Kidney capillary endothelial cell (primary cell): ENCODE results near the gene IDI1.
"Not testable (repeated sequence)": the region's sequence is repeated elsewhere in the genome, so short reads cannot be mapped to it uniquely, and the experiment has no call there.

Source experiments
- DNase-seq: peaks from one replicate; pipeline ENCODE4 v3.0.0-alpha.2; 2018; ENCODE audit warnings: low spot score

The IDI1 gene

DNA sequence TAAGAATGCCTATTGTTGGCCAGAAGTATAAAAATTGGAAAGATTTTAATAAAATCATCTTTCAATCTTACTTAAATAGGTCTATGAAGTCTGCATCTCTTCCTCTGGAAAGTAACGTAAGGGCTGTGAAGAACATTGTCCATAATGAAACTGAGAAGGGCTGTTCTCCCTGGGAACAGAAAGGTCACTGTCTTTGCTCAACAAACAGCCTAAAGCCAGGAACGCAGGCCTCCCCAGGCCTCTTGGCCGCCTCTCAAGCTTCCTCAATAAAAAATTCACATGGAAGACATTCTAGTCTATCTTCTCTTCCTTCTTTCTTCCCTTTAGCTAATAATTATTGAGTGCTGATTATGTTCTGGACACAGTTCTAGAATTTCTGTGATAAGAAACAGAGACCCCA lies 14.2 kb downstream of the IDI1 start:
- no peak for DNase-seq

DNA sequence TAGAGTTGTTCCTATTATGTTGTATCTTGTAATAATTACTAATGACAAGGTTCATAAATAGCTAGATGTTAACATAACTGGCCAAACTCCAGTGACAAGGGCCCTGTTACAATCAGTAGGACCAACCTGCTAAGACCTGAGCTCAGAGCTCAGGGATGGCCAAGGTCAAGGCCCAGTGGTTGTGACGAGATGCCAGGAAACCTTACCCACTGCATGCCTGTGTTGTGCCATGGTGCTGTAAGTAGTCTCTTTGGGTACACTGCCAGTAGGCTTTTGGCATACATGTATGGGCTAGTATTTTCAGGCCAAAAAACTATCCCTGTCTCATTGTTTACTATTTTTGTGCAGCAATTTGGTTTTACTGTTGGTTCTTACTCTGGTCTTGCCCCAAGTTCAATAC lies 15.3 kb downstream of the IDI1 start:
- DNase-seq: no peak

DNA sequence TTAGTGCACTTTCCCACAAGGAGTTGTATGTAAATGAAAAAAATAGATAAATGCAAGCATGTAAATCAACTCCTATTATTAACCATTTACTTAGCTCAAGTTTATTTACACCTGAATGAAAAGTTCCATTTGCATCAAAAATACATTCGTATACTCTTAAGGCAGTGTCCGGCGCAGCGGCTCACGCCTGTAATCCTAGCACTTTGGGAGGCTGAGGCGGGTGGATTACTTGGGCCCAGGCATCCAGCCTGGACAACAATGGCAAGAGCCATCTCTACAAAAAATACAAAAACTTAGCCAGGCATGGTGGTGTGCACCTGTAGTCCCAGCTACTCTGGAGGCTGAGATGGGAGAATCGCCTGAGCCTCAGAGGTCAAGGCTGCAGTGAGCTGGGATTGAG lies 19.1 kb downstream of the IDI1 start:
- no peak for DNase-seq

DNA sequence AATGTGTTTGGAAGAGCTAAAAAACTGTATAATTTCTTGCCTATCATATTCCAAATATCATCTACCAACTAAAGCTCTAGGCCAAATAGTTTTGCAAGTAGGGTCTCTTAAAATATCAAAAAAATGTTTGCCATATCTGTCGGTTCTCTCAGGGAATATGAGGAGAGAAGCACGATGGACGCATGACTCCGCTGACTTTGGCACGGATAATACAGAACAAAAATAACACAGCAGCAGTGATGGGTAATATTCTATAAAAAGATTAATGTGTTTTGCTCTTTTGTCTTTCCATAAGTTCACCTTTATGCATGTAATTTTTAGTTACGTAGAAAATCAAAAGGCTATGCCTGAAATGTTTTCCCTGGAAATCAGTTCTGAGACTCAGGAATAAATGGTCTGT lies 22.3 kb downstream of the IDI1 start:
- DNase-seq: no peak

DNA sequence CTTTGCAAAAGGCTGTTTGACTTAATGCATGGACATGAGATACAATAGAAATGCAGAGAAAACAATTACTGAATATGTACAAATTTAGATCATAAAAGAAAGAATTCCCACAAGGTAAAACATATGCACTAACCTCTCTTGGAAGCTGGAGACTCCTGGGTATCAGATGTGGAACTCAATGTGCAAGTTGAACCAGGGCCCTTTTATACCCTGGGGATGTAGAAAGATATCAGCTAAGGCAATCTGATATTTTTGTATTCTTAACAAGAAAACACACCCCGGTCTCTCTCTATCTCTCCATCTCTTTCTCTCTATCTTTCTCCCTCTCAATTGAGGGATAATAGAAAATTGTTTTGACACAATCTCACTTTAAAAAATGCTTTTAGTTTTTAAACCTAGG lies 23.2 kb downstream of the IDI1 start, which contains the start of gene IDI2:
TSS of gene IDI2 (minus strand) at position 177 of the 400 bp plus-strand sequence. CDS start 1,136 bp downstream, outside the sequence.
- DNase-seq: no peak

DNA sequence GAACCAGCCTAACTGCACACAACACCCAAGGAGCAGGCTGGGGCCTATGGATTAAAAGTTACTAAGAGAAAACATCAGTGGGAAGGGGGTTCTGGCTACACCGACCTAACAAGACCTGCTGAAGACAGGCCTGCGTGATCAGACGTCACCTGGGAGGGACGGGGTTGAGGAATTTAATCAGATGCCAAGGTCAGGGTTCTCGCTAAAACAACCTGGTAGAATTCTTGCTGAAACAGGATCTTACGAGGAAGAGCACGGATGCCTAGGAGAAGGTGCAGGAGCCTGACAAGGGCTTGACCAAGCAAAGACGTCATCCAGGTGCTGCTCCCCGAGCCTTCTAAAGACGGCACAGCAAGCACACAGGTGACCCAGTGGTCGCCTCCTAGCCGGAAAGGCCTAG lies 24.8 kb downstream of the IDI1 start:
- DNase-seq: no peak

DNA sequence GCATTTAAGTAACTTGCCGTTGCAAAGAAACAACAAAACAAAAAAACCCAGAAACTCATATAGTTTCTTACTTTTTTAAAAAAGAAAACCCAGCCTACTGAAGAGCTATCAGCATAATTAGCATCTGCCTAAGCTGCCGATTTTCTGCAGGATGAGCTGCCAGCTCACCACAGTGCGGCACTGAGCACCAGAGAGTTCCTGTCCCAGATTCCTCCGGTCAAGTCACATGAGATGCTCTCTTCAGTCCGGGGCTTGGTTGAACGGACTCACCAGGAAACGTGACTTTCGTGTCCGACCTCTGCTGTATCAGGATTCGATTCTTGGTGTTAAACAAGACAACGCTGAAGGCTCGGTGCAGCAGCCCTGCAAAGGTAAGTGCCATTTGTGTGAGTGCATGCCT lies 26.5 kb downstream of the IDI1 start:
- no peak for DNase-seq

DNA sequence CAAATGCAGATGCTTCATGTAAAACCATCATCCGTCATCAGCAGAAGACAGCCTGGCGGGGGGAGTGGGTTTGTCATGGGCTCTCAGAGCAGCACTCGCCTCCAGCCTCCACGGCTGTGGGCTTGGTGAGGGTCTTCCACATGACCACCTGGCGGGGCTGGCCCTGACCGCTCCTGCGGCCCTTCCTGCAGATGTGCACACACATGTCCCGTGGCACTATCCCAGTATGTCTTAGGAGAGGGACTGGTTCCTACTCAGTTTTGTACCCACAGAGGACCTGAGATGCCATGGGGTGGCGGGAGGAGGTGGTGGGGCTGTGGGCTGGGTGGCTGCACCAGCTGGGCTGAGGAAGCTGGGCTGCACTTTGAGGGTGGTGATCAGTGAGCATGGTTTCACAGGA lies 28.0 kb downstream of the IDI1 start:
- no peak for DNase-seq

DNA sequence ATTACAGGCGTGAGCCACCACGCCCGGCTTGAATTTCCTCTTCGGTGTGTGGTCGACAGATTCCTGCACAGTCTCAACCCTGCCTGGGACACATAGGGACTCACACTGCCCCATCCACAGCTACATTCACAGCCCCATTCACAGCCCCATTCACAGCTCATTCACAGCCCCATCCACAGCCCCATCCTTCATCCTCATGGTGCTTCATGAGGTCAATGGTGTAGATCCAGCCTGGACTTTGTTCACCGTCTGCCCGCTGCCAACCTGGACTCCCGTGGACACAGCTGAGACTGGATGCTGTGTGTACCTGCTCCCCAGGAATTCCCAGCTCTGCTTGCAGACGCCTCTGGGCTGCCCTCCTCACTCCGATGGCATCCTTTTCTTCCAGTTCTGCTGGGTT lies 28.5 kb downstream of the IDI1 start:
- no peak for DNase-seq

DNA sequence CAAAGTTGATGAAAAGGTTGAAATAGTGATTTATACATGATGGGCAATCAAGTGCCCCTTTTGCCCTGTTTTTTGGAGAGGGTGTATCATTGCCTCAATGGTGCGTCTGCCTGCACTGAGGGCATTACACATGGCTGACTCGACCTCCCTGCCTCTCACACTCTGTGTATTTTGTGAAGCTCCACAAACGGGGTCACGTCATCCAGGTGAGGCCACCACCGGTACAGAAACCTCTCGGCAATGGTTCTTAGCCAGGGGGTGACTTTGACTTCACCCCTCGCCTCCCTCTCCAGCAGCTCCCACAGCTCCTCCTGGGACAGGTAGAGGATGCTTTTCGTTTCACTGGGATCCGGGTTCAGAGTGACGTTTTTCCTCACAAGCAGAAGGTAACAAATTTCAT lies 29.6 kb downstream of the IDI1 start:
- DNase-seq: no peak

DNA sequence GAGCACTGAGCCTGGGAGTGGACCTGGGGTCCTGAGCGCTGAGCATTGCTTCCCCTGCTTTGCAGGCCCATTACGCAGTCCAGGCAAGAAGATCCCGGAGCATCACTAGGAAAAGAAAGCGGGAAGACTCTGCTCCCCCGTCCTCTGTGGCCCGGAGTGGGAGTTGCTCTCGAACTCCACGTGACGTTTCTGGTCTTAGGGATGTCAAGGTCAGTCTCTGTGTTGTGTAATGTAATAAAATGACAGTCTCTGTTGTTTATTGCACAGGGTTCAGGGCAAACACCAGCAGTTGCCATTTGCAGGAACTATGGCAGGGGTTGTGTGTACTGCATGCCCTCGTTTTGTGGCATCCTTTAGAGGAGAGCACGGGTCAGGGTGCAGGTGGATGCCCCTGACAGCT lies 33.2 kb downstream of the IDI1 start:
- DNase-seq: no peak

DNA sequence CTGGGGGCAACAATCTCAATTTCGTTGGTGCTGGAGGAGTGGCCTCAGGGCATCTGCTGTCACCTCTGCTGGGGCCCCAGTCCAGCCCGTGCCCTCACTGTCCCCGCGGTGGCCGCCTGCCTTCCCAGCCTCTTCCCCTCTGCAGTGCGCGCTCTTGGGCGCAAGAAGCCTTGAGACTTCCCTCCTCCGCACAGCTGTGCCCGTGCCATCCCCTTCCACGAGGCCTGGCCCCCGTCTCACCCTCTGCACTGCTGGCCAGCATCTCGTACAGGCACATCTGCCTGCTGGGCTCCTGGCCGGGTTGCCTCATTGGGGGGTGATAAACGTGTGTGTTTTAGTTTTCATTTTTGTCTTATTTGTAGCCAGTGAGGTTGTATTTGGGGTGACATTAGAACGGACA lies 37.2 kb downstream of the IDI1 start:
- DNase-seq: no peak

DNA sequence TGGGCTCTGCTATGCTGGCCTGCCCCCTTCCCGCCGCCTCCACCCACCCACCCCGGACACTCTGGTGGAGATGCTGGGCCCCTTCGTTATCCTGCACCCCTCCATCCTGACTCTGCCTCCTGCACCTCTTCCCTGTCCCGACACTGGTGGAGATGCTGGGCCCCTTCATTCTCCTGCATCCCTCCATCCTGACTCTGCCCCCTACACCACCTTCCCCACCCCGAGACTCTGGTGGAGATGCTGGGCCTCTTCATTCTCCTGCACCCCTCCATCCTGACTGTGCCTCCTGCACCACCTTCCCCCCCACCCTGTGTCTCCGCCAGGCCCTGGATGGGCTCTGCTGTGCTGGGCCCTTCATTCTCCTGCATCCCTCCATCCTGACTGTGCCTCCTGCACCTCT lies 38.2 kb downstream of the IDI1 start:
- DNase-seq: no peak

DNA sequence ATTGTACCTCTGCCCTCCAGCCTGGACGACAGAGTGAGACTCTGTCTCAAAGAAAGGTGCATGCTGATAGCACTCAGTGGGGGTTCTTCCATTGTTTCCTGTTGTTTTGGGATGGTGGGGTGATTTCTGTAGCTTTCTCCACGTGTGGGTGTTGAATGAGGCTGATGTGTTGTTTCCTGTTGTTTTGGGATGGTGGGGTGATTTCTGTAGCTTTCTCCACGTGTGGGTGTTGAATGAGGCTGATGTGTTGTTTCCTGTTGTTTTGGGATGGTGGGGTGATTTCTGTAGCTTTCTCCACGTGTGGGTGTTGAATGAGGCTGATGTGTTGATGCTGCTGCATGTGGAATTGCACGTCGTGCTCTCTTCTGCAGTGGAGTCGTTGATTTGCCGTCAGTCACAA lies 39.0 kb downstream of the IDI1 start:
- not testable (repeated sequence) for DNase-seq

DNA sequence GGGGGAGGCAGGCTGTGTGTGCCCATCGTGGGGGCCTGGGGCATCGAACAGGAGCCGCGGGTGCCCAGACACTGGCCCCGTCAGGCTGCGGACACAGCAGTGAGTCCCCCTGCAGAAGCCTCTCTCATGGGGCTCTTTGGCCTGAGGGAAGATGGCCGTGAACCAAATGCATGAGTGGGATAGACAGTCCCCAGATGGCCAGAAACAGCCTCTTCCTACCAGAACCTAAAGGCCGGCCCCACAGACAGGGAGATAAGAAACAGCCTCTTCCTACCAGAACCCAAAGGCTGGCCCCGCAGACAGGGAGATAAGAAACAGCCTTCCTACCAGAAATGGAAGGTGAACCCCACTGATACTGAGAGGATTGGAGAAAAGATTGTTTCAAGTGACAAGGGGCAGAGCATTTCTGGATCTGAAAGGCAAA lies 39.8 kb downstream of the IDI1 start:
- no peak for DNase-seq

DNA sequence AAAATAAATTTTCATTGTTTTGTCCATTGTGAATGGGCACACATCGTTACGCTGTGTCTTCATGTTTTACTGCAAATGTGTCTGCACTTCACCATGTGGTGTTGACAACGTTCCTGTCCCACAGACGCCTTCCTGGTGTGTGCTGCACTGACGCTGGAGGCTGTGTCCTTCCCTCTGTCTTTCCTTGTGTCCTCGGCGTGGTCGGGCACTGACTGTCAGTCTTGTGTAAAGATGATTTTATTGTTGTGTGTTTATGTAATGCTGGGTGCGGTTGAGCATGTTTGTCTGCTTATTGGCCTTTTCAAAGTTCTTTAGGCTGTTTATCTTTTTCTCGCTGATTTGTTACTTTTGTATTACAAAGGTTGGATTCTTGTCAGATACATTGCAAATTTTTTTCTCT lies 41.3 kb downstream of the IDI1 start:
- no peak for DNase-seq

DNA sequence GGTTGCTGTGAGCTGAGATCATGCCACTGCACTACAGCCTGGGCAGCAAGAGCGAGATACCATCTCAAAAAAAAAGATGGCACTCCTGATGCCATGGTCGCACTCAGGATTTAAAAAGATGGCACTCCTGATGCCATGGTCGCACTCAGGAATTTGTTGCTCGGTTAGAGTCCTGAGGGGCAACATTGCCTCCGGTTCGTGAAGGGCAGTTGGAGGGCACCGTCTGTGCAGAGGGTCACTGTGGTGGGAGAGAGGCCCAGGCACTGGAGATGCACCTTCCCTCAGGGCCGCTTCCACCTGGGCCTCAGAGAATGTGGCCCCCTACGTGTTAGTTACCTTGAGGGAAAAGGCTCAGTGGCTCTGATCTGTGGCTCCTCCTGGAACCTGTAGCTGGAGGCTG lies 42.3 kb downstream of the IDI1 start:
- DNase-seq: no peak

DNA sequence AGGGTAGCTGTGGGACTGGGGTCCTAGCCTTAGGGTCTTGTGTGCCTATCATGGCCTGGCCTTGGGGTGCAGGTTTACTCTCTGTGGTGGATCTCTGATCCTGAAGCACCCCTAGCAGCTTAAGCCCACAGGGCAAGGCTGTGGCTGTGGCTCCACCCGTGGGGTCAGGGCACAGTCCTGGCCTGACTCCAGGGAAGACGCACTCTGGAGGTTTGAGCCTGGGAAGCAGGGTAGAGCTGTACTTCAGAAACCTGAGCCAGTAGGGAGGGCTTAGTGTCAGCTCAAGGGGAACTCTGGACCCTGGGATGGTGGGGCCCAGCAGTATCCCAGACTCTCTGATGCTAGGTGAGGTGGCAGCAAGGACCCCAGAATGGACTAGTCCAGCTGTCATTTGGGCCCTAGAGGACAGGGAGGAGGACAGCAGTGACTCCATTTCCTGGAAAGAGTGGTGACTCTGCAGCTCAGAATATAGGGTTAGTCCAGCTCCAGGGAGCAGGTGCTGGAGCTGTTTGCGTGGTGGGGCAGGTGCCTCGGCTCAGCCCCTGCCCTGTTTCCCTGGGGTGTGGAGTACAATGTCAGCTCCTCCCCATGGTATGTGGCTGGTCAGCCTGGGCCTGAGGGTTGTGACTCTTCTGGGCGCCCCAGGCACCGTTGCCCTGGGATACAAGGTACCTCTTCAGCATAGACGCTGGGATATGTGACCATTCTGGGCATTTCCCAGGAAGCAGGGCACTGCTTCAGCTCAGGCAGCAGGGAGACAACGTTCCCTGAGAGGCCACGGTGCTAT lies 44.8 kb downstream of the IDI1 start:
- no peak for DNase-seq

DNA sequence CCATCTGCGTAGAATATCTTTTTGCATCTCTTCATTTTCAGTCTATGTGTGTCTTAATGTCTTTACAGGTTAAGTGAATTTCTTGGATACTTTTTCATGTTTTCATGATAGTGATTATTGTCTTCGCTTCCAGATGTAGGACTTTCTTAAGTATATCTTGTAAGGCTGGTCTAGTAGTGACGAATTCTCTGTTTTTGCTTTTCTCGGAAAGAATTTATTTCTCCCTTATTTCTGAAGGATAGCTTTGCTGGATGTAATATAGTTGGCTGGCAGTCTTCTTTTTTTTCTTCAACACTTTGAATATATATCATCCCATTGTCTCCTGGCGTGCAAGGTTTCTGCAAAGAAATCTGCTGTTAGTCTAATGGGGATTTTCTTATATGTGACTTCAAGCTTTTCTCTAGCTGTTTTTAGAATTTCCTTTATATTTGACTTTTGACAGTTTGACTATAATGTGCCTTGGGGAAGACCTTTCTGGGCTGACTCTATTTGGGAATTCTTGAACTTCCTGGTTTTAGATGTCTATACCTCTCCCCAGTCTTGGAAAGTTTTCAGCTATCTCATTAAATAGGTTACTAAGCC lies 46.4 kb downstream of the IDI1 start:
- DNase-seq: no peak

DNA sequence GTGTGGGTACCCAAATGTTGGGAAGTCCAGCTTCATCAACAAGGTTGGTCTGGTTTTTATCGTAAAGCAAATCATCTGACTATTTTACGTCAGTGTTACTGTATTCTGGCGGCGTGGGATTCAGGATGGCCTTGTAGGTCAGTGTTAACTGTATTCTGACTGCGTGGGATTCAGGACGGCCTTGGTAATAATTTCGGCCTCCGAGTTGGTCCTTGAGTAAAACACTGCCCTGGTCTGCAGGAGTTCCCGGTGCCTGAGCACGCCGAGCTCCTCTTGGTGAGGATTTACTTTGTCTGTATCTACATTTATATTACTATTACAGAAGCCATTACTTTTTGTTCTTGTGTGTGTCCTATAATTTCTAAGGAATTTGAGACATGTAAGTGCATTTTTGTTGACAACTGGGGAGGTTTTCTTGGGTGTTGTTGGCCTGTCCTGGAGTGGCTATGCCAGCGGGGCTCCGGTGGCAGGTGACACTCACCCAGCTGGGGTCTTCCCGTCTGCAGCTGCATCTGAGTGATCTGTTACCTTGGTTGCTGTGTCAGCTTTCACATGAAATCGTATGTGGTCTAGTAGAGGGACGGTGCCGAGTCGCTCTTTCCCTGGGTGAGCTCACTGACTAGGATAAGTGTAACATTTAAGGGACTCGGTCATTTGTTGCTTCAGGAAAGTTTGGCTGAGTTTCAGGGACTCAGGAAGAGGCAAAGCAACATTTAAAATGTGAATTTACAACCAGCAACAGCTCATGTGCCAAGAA lies 51.5 kb downstream of the IDI1 start:
- DNase-seq: no peak

DNA sequence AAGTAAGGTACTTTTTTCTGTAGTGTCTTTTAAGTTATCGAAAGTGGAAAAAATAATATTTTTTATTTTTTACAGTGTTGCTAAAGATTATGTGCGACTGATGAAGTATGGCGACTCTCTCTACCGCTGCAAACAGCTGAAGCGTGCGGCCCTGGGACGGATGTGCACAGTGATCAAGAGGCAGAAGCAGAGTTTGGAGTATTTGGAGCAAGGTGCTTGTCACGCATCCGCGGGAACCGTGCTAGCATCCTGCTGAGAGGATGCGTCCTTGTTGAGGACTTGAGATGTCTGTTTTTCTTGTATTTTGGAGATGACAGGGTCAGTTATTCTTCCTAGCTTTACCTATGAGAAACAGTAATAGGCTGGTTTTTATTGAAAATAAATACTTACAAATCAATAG lies 52.9 kb downstream of the IDI1 start:
- DNase-seq: no peak

DNA sequence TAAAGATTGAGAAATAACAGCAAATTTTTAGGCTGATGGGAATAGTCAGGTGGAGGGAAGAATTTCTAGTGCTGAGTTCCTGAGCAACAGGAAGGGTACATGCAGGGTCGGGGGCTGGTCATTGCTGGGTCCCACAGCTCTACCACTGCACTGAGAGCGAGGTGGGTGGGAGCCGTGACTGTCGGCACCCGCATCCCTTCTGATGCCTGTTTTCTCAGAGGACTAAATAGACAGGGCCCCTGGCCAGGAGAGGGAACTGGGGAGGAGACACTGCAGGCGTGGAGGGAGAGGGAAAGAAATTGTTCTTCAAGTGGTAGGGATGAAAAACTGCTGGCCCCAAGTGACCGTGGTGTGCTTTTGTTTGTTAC lies 53.4 kb downstream of the IDI1 start:
- DNase-seq: no peak

DNA sequence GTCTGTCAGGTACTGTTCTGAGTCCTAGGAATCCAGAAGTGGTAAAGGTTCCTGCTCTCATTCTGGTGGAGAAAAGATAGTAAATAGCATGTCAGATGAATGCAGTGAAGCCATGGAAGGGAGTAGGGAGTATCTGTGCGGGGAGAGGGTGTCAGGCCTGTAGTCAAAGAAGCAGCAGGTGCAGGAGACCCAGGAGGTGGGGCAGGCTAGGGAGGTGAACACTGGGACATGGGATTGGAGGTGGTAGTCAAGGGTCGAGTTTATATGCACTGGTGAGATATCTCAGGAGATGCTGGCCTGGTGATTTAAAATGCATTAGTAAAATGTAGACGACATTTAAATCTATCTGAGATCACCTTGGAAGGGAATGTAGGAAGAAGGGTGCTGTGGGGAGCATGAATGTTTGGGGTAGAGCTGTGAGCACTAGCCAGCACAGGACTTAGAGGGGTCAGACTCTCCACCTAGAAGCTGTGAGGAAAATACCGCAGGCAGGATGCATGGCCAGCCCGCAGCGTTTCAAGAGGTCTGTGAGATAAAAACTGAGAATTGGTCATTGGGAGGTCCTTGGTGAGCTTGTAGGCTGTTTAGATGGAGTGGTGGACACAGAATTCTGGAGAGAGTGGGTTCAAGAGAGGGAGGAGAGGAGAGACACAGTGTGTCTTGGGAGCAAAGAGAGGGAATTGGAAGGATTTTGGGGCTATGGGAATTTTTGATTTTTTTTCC lies 53.9 kb downstream of the IDI1 start:
- DNase-seq: no peak
